Stimulated activated CD4-positive, alpha-beta T cell treated with anti-CD3 and anti-CD28 coated beads, TNF-alpha, amount 100 ng/mL, for 4 hours (primary cell): ENCODE measurements around the gene MBOAT1.
"Not testable (repeated sequence)": the region's sequence is repeated elsewhere in the genome, so short reads cannot be mapped to it uniquely, and the experiment has no call there.

Experiments used
- DNase-seq, 3 experiments: peaks; one replicate each; pipeline ENCODE4 v3.0.0-alpha.2; 2020; ENCODE audit warnings: low read depth in 3 of 3

Gene MBOAT1

DNA sequence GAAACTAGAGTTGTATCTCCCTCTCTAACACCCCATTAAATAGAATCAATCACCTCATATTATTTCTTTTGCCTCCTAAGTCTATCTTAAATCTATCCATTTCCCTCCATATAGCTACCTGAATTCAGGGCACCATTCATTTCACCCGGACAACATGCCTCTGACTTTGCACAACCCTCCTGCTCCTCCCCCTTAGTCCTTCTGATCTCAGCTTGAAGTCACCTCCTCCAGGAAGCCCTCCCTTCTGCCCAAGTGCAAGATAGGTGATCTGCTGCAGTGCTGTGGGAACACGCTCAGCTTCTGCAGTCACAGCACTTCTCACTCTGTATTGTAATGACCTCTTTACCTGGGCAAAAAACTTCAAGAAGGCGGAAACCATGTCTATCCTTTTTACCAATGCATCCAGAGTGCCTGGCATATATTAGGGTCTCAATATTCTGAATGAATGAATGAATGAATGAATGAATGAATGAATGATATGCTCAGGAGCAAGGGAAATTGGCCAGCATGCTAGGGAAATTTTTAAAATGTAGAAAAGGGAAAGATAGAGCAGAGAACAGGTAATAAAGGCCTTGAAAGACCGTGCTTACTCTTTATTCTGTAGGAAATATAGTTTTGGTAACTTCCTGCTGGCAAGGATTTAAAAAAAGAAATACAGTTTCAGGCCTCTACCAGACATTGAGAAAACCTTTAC is 41.7 kb downstream of the MBOAT1 start:
- DNase-seq = no peak

DNA sequence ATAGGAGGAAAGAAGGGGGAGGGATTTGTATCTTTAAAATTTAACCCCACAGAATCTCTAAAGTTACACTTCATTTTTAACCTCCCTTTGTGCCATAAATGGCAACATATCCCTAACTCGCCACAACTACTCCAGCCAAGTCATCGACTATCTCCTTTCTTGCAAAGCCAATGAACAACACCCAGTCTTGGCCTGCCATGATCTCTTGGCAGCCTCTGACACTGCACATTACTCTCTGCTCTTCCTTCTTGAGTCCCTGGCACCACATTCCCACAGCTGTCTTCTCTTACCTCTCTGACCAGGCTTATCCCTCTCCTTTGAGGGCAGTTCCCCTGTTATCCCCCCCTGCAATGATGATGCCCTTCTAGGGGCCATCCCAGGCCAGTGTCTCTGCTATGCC is 42.5 kb downstream of the MBOAT1 start:
- DNase-seq = no peak

DNA sequence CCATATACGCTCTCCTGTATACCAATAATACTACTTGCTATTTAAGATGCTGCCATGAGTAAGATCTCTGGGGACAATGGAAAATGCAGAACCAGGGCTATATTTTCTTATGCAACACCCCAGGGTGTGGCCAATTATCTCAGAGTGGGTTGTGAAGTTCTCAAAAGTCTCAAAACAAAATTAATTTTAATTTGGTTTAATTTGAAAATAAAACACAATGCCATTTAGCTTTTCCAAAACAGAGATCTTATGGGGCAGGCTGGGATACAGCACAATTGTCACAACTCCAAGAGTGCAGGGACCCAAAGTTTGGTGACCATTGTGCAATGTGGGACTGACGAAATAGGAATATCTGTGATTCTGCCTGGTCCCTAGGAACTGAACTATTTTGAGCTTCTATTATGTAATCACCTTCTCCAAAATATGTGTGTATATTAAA is 43.1 kb downstream of the MBOAT1 start:
- DNase-seq = no peak

DNA sequence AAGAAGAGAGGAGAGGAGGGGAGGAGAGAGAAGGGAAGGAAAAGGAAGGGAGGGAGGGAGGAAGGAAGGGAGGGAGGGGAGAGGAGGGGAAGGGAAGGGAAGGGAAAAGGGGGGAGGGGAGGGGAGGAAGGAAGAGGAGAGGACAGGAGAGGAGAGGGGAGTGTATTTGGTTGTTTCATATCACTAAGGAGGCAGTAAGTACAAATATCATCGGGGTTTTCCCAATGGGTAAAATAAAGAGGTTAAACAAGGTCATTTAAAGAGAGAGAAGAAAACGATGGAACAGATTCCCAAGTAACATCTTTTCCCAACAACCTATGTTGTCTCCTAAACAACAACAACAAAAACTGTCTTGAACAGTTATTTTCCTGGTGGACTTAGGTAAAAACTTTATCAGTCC is 43.6 kb downstream of the MBOAT1 start:
- no peak for DNase-seq

DNA sequence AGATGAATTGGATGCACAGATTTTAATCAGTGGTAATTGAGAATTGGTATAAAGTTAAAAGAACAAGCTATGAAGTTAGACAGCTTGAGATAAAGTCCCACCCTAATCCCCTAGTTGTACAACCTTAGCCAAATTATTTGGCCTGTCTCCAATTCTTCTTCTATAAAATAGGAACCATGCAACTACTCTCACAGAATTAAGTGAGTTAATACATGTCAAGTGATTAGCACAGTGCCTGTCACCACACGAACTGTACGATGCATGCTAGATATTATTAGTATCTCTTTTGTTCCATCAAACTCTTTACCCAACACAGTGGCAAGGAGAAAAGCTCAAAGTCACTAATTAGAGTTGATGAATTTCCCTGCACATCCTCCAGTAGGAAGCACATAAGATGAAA is 44.7 kb downstream of the MBOAT1 start:
- no peak for DNase-seq

DNA sequence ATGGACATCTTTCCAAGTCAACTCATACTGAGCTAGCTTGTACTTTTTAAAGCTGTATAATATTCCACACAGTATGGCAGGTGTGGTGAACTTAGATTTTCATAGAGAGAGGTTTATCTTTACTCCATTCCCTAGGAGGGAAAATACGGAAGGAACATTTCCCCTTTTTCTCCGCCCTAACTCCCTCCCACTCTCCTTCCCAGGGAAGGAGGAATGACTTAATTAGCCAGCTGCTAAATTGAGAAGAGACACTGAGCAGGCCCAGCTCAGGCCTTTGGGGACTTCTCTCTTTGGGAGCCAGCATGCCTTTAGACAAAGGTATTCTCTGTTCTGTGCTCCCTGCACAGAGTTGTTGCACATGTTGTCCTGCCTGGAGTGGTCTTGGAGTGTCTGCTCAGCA is 46.1 kb downstream of the MBOAT1 start:
- no peak for DNase-seq

DNA sequence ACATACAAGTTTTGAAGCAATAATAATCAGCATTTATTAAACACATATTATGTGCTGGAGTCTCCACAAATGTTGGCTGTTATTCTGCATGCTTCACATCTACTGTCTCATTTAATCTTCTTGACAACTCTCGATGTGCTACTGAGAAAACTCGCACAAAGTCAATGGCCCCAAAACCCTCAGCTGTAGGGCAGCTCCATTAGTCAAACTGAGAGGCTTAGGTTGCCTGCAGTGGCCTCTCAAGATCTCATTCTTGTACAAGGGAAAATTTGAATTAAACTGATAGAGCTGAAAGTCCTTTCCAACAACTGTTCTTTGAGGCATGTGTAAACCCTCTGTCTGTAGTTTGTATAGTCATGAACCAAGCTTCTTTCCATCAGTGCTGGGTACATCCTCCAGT is 49.8 kb downstream of the MBOAT1 start:
- no peak for DNase-seq

DNA sequence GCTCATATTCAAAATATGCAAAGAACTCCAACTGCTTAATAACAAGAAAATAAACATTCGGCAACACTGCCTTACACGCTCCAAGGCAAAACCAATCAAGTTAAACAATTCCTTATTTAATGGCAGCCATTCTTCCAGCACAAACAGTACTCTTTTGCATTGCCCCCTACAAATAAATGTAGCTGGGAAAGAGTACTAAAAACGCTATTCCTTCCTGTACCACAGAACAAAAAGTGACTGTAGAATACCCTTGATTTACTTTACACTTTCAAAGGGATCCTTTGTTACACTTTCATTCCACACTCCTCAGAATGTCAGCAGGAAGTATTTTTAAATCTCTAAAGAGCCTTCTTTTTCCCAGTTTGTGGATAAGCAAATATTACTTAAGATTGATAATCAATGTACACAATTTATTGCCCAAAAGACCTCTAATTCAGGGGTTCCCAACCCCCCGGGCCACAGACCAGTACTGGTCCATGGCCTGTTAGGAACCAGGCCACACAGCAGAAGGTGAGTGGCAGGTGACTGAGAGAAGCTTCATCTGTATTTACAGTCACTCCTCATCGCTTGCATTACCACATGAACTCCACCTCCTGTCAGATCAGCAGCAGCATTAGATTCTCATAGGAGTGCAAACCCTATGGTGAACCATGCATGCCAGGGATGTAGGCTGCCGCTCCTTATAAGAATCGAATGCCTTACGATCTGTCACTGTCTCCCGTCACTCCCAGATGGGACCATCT is 51.6 kb downstream of the MBOAT1 start:
- DNase-seq = no peak

DNA sequence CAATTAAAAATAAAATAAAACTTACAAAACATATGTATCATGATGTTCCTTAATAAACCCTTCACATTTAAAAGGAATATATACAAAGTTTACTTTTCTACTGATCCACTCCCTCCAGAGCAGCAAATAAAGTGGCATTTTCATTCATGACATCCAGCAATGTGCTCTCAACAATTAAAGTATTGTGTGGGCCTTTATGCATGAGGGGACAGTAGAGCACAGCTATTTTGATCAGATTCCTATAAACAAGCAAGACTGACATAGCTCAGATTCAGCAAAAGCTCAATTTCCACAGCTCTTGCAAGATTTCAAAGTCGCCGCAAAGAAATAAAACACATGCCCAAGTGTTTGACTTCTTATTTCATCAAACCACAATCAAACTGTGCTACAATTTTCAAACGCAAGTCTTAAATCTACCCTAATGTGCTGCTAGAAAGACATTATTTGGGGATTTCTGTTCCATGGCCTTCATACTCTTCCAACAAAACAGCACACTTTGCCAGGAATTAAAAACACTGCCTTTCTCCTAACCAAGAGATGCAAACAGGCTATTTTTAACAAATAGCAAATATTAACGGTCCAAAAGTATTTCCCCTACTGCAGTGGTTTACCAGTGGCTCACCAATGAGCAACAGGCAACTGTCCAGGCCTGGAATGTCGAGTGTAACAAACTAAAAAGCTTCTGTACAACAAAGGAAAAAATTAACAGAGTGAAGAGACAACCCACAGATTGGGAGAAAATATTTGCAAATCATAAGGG is 52.3 kb downstream of the MBOAT1 start:
- no peak for DNase-seq

DNA sequence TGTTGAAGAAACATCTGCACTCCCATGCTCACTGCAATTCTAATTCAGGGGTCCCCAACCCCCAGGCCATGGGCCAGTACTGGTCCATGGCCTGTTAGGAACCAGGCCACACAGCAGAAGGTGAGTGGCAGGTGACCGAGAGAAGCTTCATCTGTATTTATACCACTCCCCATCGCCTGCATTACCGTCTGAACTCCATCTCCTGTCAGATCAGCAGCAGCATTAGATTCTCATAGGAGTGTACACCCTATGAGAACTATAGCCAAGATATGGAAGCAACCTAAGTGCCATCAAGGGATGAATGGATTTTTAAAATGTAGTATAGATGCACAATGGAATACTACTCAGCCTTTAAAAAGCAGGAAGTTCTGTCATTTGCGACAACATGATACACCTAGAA is 53.2 kb downstream of the MBOAT1 start:
- DNase-seq = no peak

DNA sequence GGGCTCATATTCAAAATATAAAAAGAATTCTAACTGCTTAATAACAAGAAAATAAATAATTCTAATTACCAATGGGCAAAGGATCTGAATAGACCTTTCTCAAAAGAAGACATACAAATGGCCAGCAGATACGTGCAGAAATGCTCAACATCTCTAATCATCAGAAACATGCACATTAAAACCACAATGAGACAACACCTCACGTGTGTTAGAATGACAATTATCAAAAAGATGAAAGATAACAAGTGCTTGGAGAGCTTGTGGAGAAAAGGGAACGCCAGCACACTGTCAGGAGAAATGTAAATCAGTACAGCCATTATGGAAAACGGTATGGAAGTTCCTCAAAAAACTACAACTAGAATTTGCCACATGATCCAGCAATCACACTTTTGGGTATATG is 53.6 kb downstream of the MBOAT1 start:
- no peak for DNase-seq

DNA sequence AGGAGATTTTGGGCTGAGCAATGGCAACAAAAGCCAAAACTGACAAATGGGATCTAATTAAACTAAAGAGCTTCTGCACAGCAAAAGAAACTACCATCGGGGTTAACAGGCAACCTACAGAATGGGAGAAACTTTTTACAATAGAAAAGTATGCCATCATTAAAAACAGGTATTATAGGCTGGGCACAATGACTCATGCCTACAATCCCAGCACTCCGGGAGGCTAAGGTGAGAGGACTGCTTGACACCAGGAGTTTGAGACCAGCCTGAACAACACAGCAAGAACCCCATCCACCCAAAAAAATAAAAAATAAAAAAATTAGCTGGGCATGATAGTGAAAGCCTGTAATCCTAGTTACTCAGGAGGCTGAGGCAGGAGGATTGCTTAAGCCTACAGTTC is 55.4 kb downstream of the MBOAT1 start:
- DNase-seq = no peak

DNA sequence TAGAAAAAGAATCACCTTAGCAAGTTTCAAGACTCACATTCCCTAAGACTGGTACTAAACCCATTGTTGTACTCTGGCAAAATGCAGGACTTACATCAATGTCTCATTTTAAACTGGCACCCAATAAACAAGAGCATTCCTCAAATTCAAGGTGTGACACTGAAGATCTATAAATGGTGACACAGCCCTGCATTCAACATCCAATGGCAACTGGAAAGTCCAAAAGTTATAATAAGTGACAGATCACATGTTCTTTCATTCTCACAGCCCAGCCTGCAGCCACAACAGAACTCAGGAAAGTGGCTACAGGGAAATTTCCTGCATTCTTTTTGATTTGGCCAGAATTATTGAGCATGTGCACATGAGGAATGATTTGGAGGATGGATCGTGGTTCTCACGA is 57.5 kb downstream of the MBOAT1 start:
- no peak for DNase-seq

DNA sequence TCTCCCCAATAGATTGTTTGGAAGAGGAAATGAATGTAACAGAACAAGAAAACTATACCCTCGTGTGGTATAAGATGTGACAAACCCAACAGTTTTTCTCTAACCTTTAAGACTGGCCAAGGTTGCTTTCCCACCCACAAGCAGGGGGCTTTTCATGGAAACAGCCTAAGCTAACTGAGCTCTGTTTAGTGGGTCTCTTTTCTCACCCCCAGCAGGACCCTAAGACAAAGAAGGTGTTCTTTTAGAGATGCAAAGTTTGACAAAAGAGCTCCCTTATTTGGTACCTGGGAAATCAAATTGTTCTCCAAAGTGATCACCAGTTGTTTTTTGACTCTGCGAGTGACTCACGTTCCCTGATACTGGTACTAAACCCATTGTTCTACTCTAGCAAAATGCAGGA is 59.1 kb downstream of the MBOAT1 start:
- no peak for DNase-seq

DNA sequence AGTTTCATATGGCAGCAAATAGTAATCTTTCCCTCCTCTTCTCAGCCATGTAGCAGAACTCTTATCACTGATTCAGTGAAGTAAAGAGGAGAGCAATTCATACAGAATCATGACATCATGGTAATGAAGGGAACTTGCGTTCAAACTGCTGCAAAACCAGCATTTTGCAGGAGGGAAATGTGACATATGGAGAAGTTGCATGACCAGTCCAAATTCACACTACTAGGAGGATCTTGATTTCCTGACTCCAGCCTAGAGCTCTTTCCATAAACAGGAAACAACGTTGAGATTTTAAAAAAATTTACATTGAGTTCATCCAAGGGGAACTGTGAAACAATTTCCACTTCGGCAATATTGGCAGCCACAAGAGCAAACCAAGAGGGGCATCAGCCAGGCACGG is 63.8 kb downstream of the MBOAT1 start:
- no peak for DNase-seq

DNA sequence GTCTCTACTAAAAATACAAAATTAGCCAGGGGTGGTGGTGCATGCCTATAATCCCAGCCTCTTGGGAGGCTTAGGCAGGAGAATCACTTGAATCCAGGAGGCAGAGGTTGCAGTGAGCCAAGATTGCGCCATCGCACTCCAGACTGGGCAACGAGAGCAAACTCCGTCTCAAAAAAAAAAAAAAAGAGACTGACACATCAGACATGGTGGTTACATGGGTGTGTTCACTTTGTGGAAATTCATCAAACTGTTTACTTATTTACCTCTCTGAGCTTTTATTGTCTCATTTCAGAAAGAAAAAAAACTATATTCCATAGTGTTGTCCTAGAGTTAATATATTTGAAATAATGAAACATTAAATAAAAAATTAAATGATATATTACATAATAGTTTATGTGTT is 64.8 kb downstream of the MBOAT1 start:
- no peak for DNase-seq

DNA sequence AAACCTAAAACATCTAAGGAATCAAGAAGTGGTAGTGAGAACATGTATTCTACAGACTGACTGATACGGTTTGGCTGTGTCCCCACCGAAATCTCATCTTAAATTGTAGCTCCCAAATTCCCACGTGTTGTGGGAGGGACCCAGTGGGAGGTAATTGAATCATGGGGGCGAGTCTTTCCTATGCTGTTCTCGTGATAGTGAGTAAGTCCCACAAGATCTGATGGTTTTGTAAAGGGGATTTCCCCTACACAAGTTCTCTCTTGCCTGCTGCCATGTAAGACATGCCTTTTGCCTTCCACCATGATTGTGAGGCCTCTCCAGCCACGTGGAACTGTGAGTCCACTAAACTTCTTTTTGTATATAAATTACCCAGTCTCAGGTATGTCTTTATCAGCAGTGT is 65.4 kb downstream of the MBOAT1 start:
- DNase-seq = not testable (repeated sequence)

DNA sequence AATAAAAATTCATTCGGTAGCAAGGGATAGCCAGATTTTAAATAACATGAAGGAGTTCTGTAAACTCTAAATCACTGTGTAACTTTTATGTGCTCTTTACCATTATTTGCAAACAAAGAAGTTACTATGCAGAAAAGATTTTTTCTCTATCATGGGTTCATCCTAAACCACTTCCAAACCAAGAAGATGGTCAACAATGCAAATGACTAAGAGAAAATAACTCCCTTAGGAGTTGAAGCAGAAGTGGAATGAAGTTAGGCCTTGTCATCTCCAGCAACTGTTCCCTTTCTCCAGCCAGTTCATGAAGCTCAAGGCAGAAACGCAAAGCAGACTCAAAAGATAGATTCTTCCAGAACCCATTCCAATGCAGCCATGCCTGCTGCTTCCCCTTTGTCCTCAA is 66.0 kb downstream of the MBOAT1 start:
- DNase-seq = no peak

DNA sequence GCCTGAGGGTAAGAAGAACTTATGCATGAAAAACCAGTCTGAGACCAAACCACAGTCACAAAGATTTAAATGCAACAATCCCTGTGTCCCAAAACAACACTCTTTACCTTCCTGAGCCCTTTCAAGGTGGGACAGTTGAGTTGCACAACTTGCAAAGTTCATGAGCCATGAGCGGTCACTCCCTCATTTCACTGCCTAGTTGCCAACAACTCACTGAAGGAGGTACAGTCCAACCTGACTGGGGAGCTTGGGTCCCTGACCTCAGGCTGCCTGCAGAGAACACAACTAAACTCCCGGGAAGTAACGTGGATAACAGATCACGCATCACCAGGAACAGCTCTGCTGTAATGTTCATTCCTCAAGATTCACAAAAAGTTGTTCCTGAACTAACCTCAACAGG is 69.4 kb downstream of the MBOAT1 start:
- DNase-seq = no peak

DNA sequence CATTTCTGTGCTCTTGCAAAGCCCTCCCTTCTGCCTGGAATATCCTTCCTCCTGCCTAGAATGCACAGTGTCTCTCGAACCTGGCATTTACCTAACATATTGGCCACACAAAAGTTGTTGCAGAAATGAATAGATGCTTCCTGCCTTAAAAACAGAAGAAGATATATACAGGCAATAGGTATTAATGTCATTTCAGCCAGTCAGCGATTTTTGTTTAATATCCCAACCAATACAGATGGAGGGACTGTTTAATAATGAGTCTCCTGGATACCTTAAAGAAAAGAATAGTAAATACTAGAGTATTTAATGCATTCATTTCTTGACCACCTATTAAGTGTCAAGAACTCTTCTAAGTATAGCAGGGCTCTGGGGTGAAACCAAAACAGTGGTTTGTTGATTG is 70.3 kb downstream of the MBOAT1 start:
- DNase-seq = no peak

DNA sequence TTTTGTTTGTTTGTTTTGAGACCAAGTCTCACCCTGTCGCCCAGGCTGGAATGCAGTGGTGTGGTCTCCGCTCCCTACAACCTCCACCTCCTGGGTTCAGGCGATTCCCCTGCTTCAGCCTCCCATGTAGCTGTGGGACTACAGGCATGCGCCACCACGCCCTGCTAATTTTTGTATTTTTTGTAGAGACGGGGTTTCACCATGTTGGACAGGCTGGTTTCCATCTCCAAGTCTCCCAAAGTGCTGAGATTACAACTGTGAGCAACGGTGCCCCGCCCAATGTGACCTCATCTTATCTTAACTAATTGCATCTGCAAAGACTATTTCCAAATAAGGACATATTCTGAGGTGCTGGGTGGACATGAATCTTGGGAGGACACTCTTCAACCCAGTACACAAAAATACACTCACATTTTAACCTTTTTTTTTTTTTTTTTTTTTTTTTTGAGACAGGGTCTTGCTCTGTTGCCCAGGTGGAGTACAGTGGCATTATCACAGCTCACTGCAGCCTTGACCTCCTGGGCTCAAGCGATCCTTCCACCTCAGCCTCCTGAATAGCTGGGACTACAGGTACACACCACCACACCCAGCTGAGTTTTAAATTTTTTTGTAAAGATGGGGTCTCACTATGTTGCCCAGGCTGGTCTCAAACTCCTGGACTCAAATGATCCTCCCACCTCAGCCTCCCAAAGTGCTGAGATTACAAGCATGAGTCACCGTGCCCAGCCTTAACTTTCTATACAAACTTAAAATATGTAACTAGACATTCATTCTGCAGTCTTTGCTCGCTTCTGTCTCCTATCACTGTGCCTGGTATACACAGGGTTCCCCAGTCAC is 72.9 kb downstream of the MBOAT1 start:
- not testable (repeated sequence) for DNase-seq

DNA sequence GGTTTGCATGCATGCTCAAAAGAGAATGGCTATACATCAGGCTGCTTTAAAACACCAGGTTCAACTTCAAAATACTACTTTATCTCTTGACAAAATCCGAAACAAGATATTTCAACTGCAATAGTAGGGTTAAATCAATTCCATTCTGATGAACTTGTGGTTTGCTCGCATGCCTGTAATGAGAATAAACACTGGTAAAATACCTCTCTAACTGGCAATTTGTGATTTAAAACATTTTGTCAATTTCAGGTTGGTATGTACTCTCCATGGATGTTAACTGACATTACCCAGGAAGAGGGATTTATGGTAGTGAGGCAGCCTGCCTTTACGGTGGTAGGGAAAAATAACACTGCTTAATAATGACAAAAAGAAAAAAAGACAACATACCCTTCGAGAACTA is 74.4 kb downstream of the MBOAT1 start:
- no peak for DNase-seq
